Measurements from ENCODE around the gene ATP6V0A1.

- TF ChIP-seq CTCF (conservative IDR thresholded peaks at IDR 0.05; ENCODE audit: low read length) = no peak
- TF ChIP-seq EZH2phosphoT487 (IDR thresholded peaks at IDR 0.05; ENCODE audit: borderline replicate concordance) = no peak
Measured at GRCh38 chr17:42513686-42514085, 55.0 kb downstream of the ATP6V0A1 start.
